Common myeloid progenitor, CD34-positive (primary cell): ENCODE measurements around the gene PPP3CB.

Source experiments
- CTCF ChIA-PET: fragments of 350-600 bp; sonication (Branson Sonifier 250); formaldehyde crosslinking; loops from one replicate; lab custom pipeline; 2021; ENCODE audit warnings: antibody characterized with exemption; lab: Charles Lee
- POLR2A ChIA-PET: fragments of 350-600 bp; sonication (Branson Sonifier 250); formaldehyde crosslinking; loops from one replicate; lab custom pipeline; 2021; ENCODE audit warnings: antibody characterized with exemption; lab: Charles Lee
- DNase-seq, 3 donors: peaks; one replicate each; pipeline versions ENCODE4 v3.0.0 to v3.0.0-alpha.2; 2013
- H3K27ac ChIP-seq, 2 experiments: 1 replicate in 1 of 2; 2 replicates in 1 of 2; pipeline ENCODE4 v1.7.0; 2013; ENCODE audit warnings: inconsistent platforms in 2 of 2, low read length in 2 of 2, mild to moderate bottlenecking in 2 of 2, low read depth in 1 of 2, moderate library complexity in 1 of 2; ENCODE audit not compliant: severe bottlenecking in 2 of 2, insufficient read depth in 1 of 2, poor library complexity in 1 of 2
- H3K27me3 ChIP-seq, 5 experiments: replicated peaks in 2 of 5; 1 replicate in 3 of 5; 2 replicates in 2 of 5; pipeline versions ENCODE4 v1.6.1 to v1.7.0; 2013; ENCODE audit warnings: low read length in 4 of 5, mild to moderate bottlenecking in 2 of 5, moderate library complexity in 2 of 5, inconsistent platforms in 1 of 5; ENCODE audit not compliant: insufficient read depth in 5 of 5, control insufficient read depth in 4 of 5
- H3K36me3 ChIP-seq, 4 experiments: 1 replicate in 2 of 4; 2 replicates in 2 of 4; pipeline versions ENCODE4 v1.6.1 to v1.7.0; 2013; ENCODE audit warnings: low read length in 3 of 4, control low read depth in 1 of 4, mild to moderate bottlenecking in 1 of 4; ENCODE audit not compliant: control insufficient read depth in 4 of 4, insufficient read depth in 4 of 4
- H3K4me1 ChIP-seq, 4 experiments: 1 replicate in 3 of 4; 2 replicates in 1 of 4; pipeline versions ENCODE4 v1.6.1 to v1.7.1; 2013; ENCODE audit warnings: low read length in 3 of 4, mild to moderate bottlenecking in 3 of 4, control low read depth in 1 of 4, inconsistent platforms in 1 of 4, moderate library complexity in 1 of 4; ENCODE audit not compliant: control insufficient read depth in 4 of 4, insufficient read depth in 4 of 4; ENCODE audit errors: control extremely low read depth in 1 of 4
- H3K4me3 ChIP-seq, 7 experiments: 1 replicate in 4 of 7; 2 replicates in 3 of 7; pipeline versions ENCODE4 v1.5.1 to v1.7.0; 2013; ENCODE audit warnings: mild to moderate bottlenecking in 7 of 7, low read length in 6 of 7, moderate library complexity in 6 of 7, inconsistent platforms in 2 of 7, low read depth in 2 of 7, control low read depth in 1 of 7; ENCODE audit not compliant: insufficient read depth in 4 of 7, control insufficient read depth in 1 of 7; ENCODE audit errors: extremely low read depth in 1 of 7
- H3K9me3 ChIP-seq, 5 experiments: 1 replicate in 4 of 5; 2 replicates in 1 of 5; pipeline versions ENCODE4 v1.6.1 to v1.7.1; 2013; ENCODE audit warnings: low read length in 4 of 5, mild to moderate bottlenecking in 2 of 5, inconsistent platforms in 1 of 5, low read depth in 1 of 5, moderate library complexity in 1 of 5; ENCODE audit not compliant: control insufficient read depth in 4 of 5, insufficient read depth in 2 of 5; ENCODE audit errors: control extremely low read depth in 1 of 5
- WGBS: methylation state at CpG from one replicate; pipeline ENCODE4 v1.1.5; 2013; ENCODE audit not compliant: insufficient coverage; 5-methylcytosine and 5-hydroxymethylcytosine counted together

The PPP3CB gene

DNA sequence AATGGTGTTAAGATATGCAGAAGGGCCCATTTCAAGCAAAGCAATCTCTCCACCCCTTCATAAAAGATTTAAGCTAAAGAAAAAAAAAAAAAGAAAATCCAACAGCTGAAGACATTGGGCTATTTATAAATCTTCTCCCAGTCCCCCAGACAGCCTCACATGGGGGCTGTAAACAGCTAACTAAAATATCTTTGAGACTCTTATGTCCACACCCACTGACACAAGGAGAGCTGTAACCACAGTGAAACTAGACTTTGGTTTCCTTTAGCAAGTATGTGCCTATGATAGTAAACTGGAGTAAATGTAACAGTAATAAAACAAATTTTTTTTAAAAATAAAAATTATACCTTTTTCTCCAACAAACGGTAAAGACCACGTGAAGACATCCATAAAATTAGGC is 28.6 kb downstream of the PPP3CB start:
- Histone ChIP-seq H3K27me3 (no peaks in the 10 kb centered on the region), H3K9me3 (no peaks in the 10 kb centered on the region), H3K27ac (no peak overlapping the region), H3K4me3 (no peak overlapping the region), H3K36me3 (peaks cover 5 to 58% (median 31%) of the 10 kb centered on the region in 4 experiments), H3K4me1 (no peaks in the 10 kb centered on the region)
- ChIA-PET POLR2A (no interaction called here), CTCF (interaction anchor here (1.0 kb wide), 1 partner anchor 23 kb away, joined by 5 read pairs; no protein-coding TSS in a partner anchor)
- peak in 1 of 3 donors; percentile 15 for DNase-seq
- WGBS: no CpG with 5 or more reads among the region's 2 CpGs

GRCh38 chr10:73465978-73466726 is 29.7 kb downstream of the PPP3CB start:
- CTCF ChIA-PET: no interaction called here
- POLR2A ChIA-PET: interaction anchor here (0.8 kb wide), 1 partner anchor 8 kb away, joined by 3 read pairs; no protein-coding TSS in a partner anchor
- Histone ChIP-seq H3K36me3 (peaks cover 5 to 49% (median 27%) of the 10 kb centered on the region in 4 experiments), H3K4me1 (no peaks in the 10 kb centered on the region), H3K27me3 (no peaks in the 10 kb centered on the region), H3K27ac (no peak overlapping the region), H3K9me3 (no peaks in the 10 kb centered on the region), H3K4me3 (no peak overlapping the region)
- DNase-seq: no peak
- WGBS: no CpG with 5 or more reads among the region's 2 CpGs

- Histone ChIP-seq H3K36me3 (peaks cover 0 to 17% (median 12%) of the 10 kb centered on the region in 4 experiments), H3K27ac (no peak overlapping the region), H3K27me3 (no peaks in the 10 kb centered on the region), H3K4me1 (no peaks in the 10 kb centered on the region), H3K9me3 (no peaks in the 10 kb centered on the region), H3K4me3 (no peak overlapping the region)
- WGBS: 100% methylated on average over 4 of the region's 4 CpGs
- ChIA-PET POLR2A (interaction anchor here (0.5 kb wide), 1 partner anchor 153 kb away, joined by 4 read pairs; no protein-coding TSS in a partner anchor), CTCF (no interaction called here)
- DNase-seq: no peak
Observed at GRCh38 chr10:73460897-73461296, 34.9 kb downstream of the PPP3CB start.

DNA sequence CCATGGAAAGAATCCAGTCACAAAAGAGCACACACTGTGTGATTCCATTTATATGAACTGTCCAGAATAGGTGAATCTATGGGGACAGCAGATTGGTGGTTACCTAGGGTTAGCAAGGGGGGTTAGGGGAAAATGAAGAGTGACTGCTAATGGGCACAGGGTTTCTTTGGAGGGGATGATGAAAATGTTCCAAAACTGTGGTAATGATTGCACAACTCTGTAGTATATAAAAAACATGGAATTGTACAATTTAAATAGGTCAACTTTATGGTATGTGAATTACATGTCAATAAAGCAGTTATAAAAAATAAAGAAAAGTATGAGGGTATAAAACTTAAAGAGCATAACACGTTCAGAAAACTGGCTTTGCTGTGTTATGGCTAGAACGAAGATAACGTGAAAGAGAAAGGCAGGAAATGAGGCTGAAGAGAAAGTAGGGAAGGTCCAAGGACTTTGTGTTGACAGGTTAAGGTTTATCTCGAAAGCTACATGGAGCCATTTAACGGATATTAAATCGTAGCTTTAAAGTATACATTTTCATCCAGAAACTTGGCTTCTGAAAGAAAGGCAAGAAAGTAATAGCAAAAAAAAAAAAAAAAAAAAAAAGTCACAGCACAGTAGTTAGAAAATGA is 36.0 kb downstream of the PPP3CB start:
- ChIA-PET POLR2A (no interaction called here), CTCF (no interaction called here)
- WGBS: 100% methylated on average over 3 of the region's 6 CpGs
- Histone ChIP-seq H3K27me3 (no peaks in the 10 kb centered on the region), H3K36me3 (peaks cover 0 to 13% (median 7%) of the 10 kb centered on the region in 4 experiments), H3K9me3 (no peaks in the 10 kb centered on the region), H3K4me1 (no peaks in the 10 kb centered on the region), H3K4me3 (no peak overlapping the region), H3K27ac (no peak overlapping the region)
- no peak for DNase-seq

DNA sequence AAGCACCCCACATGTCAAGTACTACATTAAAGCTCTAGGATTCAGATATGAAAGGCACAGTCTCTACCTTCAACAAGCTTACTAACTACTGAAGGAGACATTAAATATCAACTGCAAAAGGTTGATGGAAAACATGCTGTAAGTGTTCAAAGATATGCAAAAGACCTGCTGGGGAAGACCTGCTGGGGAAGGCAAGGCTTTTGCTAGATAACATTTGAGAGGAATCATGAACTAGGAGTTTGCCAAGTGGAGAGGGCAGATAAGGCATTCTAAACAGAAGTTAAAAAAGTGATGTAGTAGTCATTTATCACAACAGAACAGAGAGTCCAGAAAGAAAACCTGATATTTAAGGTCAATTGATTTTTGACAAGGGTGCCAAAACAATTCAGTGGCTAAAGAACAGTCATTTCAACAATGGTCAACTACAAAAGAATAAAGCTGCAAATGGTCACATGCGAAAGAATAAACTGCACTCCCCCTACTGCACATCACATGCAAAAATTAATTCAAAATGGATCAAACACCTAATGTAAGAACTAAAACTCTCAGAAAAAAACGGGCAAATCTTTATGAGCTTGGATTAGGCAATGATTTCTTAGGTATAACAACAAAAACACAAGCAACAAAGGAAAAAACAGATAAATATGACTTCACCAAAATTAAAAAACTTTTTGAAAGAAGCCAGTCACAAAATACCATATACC is 39.5 kb downstream of the PPP3CB start:
- Histone ChIP-seq H3K4me1 (no peaks in the 10 kb centered on the region), H3K36me3 (peaks cover 2 to 14% (median 4%) of the 10 kb centered on the region in 4 experiments), H3K27me3 (no peaks in the 10 kb centered on the region), H3K27ac (no peak overlapping the region), H3K9me3 (no peaks in the 10 kb centered on the region), H3K4me3 (no peak overlapping the region)
- ChIA-PET POLR2A (no interaction called here), CTCF (no interaction called here)
- peak; percentile 54 to 83 (median 64) for DNase-seq
- WGBS: no CpG with 5 or more reads among the region's 2 CpGs

DNA sequence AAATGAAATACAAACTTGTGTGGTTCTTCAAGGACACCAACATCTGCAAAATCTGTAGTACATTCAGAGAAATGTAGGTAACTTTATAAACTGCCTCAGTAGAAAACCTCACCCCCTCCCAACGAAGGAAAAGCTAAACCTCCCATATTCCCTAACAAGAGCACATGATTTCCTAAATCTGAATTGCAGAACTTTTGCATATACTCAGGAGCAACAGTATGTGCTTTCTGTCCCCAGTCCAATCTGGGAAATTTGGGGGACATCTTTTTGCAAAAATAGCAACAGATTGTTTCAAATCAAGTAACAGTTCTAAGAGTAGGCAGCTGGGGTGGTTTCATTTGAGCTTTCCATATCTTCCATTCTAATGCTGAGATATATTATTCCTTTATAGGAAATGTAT is 46.7 kb downstream of the PPP3CB start:
- WGBS: 100% methylated on average over 1 of the region's 1 CpG

More for the DNA sequence above, 46.7 kb downstream of the PPP3CB start:
- H3K4me1 ChIP-seq: no peaks in the 10 kb centered on the region
- no peak overlapping the region for H3K4me3 ChIP-seq
- POLR2A ChIA-PET: no interaction called here
- H3K36me3 ChIP-seq: peaks cover 2 to 20% (median 13%) of the 10 kb centered on the region in 4 experiments
- H3K27ac ChIP-seq: no peak overlapping the region
- no peaks in the 10 kb centered on the region for H3K9me3 ChIP-seq
- no peaks in the 10 kb centered on the region for H3K27me3 ChIP-seq
- CTCF ChIA-PET: no interaction called here
- DNase-seq: no peak
